GM19452 (cell line): Measurements from ENCODE around the gene PYHIN1.
"Not testable (repeated sequence)": the region's sequence is repeated elsewhere in the genome, so short reads cannot be mapped to it uniquely, and the experiment has no call there.

ENCODE experiments used
- ATAC-seq: cut with Tn5 transposase; IDR thresholded peaks from one replicate; pipeline ENCODE4 v1.9.1; 2021; ENCODE audit not compliant: unreplicated experiment

The PYHIN1 gene

GRCh38 chr1:158979229-158979628 lies 47.9 kb downstream of the PYHIN1 start:
- no peak for ATAC-seq

- ATAC-seq, result no peak
Measured at GRCh38 chr1:158983235-158983634, 51.9 kb downstream of the PYHIN1 start.

GRCh38 chr1:158984386-158984785 lies 53.0 kb downstream of the PYHIN1 start:
- no peak for ATAC-seq

- ATAC-seq, result no peak
Measured at GRCh38 chr1:158989424-158989823, 58.1 kb downstream of the PYHIN1 start.

- no peak for ATAC-seq
Measured at GRCh38 chr1:158992787-158993312, 61.5 kb downstream of the PYHIN1 start.

- no peak for ATAC-seq
Measured at GRCh38 chr1:158996998-158997397, 65.6 kb downstream of the PYHIN1 start.

GRCh38 chr1:158998037-158998780 lies 66.9 kb downstream of the PYHIN1 start:
- peak; percentile 40 for ATAC-seq

GRCh38 chr1:158998781-158999161 lies 67.4 kb downstream of the PYHIN1 start:
- ATAC-seq, result peak; percentile 51

GRCh38 chr1:158999316-159000069 lies 68.1 kb downstream of the PYHIN1 start:
- no peak for ATAC-seq

- no peak for ATAC-seq
Measured at GRCh38 chr1:159000070-159000409, 68.7 kb downstream of the PYHIN1 start.

GRCh38 chr1:159000625-159001024 lies 69.3 kb downstream of the PYHIN1 start:
- no peak for ATAC-seq

- ATAC-seq, result no peak
Measured at GRCh38 chr1:159005161-159005560, 73.8 kb downstream of the PYHIN1 start.

- no peak for ATAC-seq
Measured at GRCh38 chr1:159005676-159006075, 74.3 kb downstream of the PYHIN1 start.

- not testable (repeated sequence) for ATAC-seq
Measured at GRCh38 chr1:159006210-159006807, 75.0 kb downstream of the PYHIN1 start.

GRCh38 chr1:159007726-159008125 lies 76.4 kb downstream of the PYHIN1 start:
- no peak for ATAC-seq

GRCh38 chr1:159008744-159009188 lies 77.4 kb downstream of the PYHIN1 start:
- peak; percentile 78 for ATAC-seq

- no peak for ATAC-seq
Measured at GRCh38 chr1:159009287-159009686, 77.9 kb downstream of the PYHIN1 start.

GRCh38 chr1:159009704-159010361 lies 78.5 kb downstream of the PYHIN1 start, which contains the start of gene IFI16:
IFI16 (plus strand) TSS chr1:159009907; CDS start chr1:159014681, 4,774 bp downstream.
- peak; percentile 62 for ATAC-seq

GRCh38 chr1:159010391-159010790 lies 79.0 kb downstream of the PYHIN1 start:
- ATAC-seq, result no peak

GRCh38 chr1:159011001-159011400 lies 79.6 kb downstream of the PYHIN1 start:
- not testable (repeated sequence) for ATAC-seq

GRCh38 chr1:159011751-159012150 lies 80.4 kb downstream of the PYHIN1 start:
- no peak for ATAC-seq
